NCI-H345 (cell line): Measurements from ENCODE around the gene ZC3H8.
A peak's percentile ranks its signal among the peaks of the same experiment; 100 is the strongest.
"Not testable (repeated sequence)": the region's sequence is repeated elsewhere in the genome, so short reads cannot be mapped to it uniquely, and the experiment has no call there.

ENCODE experiments used
- DNase-seq: peaks from one replicate; lab custom pipeline; 2025; lab: John Stamatoyannopoulos, UW

Gene ZC3H8

DNA sequence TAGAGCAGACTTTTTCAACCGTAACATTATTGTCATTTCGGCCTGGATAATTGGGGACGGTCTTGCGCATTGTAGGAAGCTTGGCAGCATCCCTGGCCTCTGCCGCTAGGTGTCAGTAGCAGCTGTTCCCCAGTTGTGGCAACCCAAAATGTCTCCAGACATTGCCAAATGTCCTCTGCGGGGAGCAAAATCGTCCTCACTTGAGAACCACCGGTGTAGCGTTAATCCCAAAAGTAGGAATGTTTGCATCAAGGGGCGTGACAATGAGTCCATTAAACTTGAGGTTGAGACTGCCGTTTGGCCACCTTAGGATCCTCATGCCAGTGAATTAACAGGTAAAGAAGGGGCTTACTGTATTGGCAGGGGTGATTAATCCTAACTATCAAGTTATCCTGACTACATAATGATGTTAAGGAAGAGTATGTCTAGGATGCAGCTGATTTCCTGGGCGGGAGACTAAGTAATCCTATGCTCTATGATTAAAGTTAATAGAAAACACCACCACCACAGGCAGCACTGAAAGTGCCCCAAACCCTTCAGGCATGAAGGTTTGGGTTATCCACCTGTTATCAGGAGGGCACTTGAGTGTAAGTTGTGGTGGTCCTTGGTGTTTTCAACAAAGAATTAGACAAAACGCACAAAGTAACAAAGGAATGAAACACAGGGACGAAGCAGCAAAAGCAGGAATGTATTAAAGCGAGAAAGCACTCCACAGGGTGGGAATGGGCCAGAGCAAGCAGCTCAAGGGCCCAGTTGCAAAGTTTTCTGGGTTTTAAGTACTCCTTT lies 4.9 kb upstream of the ZC3H8 start:
- peak; percentile 68 for DNase-seq

DNA sequence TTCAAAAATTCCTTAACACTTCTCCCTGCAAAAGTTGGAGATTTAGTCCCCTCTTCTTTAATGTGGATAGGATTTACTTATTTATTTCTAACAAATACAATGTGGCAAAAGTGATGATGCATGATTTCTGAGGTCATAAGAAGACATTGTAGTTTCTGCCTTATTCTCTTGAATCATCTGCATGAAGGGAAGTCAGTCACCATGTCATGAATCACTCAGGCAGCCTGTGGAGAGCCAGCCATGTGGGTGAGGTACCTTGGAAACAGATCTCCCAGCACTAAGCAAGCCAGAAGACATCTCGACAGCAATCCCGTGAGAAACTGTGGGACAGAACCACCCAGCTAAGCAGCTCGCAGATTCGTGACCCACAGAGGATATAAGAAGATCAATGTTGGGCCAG lies 2.7 kb upstream of the ZC3H8 start:
- DNase-seq: no peak

DNA sequence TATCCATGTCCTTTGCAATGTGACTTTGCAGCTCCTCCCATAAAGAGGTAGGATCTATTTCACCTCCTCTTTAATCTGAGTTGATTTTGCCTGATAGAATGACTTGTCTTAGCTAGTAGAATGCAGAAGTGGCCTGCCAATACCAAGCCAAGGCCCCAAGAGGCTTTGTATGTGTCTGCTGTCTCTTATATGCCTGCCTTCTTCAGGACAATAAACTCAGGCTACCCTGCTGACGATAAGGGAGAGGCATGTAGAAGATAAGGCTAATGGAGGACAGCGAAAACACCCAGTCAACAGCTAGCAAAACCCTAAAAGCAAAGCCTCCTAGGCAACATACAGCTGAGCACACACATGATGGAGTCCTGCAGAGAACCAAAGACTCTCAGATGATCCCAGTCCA lies 1.8 kb upstream of the ZC3H8 start:
- DNase-seq: no peak

DNA sequence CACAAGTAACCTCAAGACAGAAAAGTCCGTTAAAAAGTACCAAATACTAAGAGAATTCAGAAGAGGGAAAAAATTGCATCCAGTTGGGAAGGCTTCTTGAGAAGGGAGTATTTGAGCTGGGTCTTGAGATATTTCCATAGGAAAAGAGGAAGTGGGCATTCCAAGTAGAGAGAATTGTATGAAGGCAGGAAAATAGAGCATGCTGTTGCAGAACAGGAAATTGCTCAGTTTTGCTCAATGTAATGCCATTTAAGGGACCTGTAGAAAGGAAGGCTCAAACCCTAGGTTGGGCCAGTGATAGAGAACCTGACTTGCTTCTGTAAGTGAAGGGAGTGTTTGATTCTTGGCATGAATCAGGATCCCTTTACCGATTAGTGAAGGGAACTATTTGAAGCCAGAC lies 1.0 kb upstream of the ZC3H8 start:
- DNase-seq: no peak

DNA sequence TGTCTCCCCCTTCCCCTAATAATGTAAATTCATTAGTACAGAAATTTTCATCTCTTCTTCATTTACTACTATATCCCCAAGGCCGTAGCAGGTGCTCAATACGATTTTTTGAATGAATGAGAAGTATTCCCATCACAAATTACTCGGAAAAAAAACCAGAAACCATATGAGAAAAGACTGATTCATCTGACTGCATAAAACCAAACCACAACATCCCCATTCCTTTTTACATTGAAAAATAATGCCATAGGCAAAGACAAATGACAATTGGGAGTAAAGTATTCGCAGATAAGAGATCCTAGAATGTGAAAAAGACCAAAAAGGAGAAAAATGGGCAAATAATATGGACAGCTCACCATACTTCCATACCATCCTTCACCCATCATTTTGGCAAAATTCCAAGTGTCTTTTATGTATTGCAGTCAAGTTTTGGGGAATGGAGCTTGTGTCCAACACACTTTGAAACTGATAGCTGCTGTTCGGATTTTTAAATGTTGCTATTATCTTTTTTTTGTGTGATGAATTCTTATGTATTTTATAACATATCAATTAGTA lies 1.5 kb downstream of the ZC3H8 start:
- no peak for DNase-seq

DNA sequence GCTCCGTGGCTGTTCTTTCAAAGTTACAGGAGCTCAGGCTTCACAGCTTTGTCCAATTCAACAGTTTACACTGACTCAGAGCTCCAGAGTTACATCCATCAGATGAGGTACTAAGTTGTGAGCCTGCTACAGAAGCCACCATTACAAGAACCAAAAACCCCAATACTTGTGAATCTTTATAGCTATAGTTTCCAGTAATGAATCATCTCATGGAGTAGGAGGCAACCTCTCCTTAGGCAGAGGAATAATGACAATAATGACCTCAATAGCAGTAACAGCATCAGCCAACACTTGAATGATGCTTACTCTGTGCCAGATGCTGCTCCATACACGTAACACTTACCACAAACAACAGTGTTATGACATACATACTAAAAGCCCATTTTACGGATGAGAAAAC lies 3.6 kb downstream of the ZC3H8 start:
- no peak for DNase-seq

DNA sequence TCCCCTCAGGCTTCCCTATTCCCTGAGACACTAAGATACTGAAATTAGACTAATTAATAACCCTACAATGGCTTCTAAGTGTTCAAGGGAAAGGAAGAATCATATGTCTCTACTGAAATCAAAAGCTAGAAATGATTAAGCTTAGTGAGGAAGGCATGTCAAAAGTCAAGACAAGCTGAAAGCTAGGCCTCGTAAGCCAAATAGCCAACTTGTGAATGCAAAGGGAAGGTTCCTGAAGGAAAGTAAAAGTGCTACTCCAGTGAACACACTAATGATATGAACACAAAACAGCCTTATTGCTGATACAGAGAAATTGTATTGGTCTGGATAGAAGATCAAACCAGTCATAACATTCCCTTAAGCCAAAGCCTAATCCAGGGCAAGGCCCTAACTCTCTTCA lies 10.0 kb downstream of the ZC3H8 start:
- no peak for DNase-seq

DNA sequence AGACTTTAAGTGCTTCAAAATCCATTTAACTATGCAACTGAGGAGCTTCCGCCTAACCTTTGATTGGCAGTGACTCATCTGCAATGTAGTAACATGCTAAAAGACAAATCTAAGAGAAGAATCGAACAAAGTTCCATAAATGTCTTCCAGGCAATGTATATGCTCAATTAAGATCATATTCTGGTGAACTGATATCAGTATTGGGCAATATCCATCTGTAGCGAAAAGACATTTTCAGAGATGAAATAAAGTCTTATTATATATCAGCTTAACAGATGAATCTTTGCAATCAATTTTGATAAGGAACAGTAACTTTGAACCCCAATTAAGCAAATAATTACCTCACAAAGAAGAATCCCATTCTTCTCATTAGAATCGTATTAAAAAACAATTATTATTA lies 11.6 kb downstream of the ZC3H8 start:
- no peak for DNase-seq

DNA sequence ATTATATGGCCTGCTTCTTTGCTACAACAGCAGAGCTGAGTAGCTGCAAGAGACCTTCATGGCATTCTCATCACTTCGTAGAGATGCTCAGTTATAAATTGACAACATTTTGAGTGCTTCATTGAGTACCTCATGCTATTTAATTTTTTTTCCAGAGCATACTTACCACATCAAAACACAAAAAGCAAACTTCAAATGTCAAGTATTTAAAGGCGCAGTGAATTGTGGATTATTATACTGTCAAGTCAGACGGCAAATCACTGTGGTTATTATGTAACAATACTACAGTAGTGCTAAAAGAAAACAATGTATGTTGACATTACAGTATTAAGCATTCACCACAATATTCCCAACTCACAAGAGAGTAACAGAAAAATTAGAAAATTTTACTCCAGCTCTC lies 12.5 kb downstream of the ZC3H8 start:
- DNase-seq: no peak

DNA sequence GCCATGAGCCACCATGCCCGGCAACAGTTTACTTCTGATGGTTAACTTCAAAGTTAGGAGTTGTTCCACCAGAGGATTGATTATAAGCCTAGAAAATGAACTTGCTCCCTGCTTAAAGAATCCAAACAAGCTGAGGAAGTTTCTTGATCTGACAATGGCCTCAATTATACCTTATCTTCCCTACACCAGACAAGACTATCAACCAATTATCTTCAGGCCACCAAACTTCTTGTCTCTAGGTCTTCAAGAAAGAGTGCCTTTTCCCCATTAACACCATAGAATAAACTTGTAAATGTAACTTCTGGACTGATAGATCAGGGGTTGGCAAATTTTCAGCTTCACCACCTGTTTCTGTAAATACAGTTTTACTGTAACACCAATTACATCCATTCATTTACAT lies 15.0 kb downstream of the ZC3H8 start:
- DNase-seq: no peak

DNA sequence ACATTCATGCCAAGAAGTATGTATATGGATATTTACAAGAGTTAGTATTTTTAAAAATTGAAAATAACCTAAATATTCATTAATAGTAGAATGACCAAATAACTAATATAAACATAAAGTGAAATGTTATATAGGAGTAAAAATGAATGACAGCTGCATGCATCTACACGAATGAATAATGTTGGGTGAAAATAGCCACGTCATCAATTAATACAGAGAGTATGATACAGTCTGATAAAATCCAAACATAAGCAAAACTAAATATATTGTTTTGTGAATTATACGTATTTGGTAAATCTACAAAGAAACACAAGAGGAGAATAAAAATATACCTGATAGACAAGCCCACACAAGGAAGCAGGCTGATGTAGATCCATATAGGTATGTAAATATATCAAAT lies 24.5 kb downstream of the ZC3H8 start:
- no peak for DNase-seq

DNA sequence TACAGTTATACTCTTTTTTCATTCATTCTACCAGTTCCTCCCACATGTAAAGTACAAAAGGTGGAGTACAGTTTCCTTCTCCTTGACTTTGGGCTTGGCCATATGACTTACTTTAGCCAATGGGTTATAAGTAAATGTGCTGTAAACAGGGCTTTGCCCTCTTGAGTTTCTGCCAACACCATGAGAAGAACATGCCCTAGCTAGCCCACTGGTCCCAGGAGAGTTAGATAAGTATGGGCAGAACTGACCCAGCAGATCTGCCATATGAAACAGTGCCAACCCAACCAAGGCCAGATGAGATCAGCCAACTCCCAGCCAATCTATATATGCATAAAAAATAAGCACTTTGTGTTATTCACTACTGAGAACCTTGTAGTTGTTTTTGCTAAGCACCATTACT lies 25.5 kb downstream of the ZC3H8 start:
- DNase-seq: peak; percentile 55

DNA sequence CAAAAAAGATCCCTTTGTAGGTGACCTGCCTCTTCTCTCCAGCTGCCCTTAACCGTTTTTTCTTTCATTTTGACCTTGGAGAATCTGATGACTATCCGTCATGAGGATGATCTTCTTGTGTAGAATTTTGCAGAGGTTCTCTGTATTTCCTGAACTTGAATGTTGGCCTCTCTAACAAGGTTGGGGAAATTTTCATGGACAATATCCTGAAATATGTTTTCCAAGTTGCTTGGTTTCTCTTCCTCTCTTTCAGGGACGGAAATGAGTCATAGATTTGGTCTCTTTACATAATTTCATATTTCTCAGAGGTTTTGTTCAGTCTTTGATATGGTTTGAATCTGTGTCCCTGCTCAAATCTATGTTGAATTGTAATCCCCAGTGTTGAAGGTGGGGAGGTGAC lies 34.0 kb downstream of the ZC3H8 start:
- DNase-seq: no peak

DNA sequence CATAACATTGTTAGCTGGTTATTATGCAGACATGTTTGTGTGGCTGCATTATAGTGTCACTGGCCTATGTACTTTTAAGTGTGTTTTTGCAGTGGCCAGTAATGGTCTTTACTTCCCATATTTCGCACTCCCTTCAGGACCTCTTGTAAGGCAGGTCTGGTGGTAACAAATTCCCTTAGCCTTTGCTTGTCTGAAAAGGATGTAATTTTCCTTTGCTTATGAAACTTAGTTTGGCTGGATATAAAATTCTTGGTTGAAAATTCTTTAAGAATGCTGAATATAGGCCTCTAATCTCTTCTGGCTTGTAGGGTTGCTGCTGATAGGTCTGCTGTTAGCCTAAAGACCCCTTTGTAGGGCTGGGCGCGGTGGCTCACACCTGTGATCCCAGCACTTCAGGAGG lies 34.7 kb downstream of the ZC3H8 start:
- no peak for DNase-seq

DNA sequence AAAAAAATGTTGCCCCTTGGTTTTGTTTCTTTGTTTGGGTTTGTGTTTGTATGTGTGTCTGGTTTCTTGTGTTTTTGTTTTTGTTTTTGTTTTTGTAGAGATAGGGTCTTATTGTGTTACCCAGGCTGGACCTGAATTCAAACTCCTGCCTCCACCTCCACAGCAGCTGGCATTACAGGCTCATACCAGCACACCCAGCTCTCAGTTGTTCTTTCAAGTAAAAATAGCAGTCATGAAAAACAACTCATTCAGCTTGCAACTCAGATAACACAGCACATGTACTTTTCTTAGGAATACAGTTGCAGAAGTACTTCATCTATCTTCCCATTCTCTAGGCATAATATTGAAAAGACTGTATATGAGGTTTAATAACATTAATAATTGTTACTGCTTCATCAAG lies 37.0 kb downstream of the ZC3H8 start:
- DNase-seq: no peak

DNA sequence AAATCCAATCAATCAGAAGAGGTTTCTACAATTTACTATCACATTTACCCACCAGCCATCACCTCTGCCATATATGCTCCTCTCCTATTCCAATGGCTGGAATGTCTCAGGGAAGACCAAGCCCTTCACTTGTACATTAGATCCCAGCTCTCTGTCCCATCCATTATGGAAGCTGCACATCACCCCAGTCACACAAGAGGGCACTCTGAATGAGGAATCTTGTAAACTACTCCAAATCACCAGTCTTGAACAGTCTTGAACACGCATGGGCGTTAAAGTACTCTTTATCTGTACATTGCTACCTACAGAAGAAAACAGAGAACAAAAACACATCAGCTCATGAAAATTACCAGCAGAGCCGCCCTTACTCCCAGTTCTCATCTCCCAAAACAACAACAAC lies 38.7 kb downstream of the ZC3H8 start:
- no peak for DNase-seq

DNA sequence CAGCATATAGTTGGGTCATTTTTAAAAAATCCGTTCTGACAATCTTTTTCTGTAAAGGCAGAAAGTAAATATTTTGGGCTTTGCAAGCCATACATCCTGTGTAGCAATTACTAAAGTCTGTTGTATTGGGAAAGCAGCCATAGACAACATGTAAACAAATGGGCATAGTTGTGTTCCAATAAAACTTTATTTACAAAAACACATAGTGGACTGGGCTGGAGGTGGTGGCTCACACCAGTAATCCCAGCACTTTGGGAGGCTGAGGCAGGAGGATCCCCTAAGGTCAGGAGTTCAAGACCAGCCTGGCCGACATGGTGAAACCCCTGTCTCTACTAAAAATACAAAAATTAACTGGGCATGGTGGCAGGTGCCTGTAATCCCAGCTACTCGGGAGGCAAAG lies 46.9 kb downstream of the ZC3H8 start:
- DNase-seq: not testable (repeated sequence)

DNA sequence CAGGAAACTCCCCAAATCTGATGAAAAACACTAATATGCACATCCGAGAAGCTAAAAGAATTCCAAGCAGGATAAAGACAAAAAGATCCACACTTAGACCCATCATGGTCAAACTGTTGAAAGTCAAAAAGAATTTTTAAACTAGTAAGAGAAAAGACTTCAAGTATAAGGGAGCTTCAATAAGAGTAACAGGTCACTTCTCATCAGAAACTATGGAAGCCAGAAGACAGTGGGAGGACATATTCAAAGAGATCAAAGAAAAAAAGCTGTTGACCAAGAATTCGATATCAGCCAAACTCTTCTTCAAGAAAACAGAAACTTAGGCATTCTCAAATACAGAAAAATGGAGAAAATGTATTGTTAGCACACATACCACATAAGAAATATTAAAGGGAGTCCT lies 50.4 kb downstream of the ZC3H8 start:
- DNase-seq: peak; percentile 6

DNA sequence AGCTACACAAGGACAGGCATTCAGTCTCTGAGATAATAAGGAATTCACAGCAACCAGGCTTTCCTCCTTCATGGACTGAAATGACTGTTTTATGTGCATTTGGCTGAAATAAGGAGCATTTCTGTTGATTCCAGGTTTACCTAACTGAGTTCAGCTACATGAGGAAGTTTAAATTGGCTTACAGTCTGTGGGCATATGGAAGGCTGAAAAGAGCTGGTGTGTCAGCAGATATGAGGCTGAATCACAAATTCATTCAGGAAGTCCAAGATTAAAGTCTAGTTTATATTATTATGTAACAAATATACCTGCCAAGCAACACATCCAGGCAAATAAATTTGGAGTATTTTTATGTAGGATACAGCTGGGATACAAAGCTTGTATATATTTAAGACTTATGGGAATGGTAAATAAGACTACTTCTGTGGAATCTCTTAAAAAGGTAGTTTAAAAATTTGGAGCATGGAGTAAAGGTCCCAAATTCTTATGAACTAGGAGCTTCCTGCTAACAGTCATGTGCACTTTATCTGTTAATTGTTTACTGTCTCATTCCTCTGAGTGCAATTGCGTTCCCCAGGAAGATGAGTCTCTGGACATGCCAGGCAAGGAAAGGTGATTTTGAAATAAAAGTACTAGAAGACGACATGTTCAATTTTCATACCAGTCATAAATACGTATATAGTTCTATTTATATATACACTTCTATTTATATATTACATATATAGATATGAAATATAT lies 53.0 kb downstream of the ZC3H8 start:
- no peak for DNase-seq

DNA sequence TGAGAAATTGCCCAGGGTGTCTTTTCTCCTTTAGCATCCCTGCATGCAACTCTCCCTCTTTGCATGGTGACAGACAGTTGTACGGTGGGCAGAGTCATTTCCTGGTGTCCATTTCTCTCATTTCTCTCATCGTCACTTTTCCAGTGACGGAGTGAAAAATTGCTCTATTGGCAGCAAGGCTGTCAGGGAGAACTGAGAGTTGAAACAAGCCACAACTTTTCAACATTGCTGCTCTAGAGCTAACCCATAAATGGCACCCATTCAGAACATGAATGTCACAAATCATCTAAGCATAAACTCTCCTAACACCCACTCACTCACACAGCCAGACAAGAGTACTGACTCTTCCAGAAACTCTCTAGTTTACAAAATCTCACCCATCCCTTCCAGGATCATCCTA lies 55.7 kb downstream of the ZC3H8 start:
- no peak for DNase-seq

DNA sequence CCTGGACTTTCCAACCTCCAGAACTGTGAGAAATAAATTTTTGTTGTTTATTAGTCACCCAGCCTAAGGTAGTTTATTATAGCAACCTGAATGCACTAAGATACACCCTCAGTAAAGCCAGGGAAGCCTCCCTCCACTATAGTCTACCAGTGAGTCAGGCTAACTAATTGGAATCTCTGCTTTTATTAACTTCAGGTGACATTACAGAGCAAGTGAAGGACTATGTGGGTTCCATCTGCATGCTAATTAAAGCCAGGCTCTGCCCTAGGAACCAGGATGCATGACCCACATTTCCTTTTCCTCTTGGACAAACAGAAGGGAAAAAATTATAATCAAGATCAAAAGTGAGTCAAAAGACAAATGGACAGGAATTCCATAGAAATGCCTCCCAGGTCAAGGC lies 56.1 kb downstream of the ZC3H8 start:
- no peak for DNase-seq

DNA sequence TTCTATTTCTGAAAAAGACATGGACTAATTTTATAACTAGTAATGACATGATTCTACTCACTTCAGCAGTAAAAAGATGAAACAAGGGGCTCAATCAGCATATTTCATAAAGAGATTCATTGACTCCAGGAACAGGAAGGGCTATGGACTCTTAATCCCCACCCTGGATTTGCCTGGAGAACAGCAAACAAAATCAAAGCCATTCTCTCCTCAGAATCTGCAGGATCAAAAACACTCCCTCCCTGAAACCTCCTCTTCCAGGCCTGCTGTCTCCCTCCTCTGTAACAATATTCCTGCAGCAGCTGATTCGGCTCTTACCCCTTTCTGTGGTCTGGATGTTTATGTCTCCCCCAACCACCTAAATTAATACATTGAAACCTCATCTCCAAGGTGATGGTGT lies 57.0 kb downstream of the ZC3H8 start:
- DNase-seq: no peak

DNA sequence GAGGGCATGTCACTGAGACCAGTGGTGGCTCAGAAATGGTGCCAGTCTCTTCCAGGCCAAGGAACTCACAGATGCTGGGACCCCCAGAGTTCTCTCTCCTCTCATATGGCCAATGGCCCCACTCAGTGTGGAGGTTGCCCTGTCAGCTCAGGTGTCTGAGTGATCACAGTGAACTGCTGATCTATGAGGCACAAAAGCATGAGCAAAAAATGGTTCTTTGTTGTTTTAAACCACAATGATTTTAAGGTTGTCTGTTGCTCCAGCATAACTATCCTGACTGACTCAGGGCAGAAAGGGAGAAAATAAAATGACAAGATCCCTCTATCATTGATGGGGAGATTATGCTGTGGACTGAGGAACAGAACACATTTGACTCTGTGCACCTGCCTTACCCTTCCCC lies 58.9 kb downstream of the ZC3H8 start:
- no peak for DNase-seq
